Measurements from ENCODE around the gene PRKG2.
"Not testable (repeated sequence)": the region's sequence is repeated elsewhere in the genome, so short reads cannot be mapped to it uniquely, and the experiment has no call there.

Gene PRKG2

GRCh38 chr4:81165861-81166430, 49.1 kb downstream of the PRKG2 start:
- ChIA-PET CTCF (no interaction called here), POLR2A (no interaction called here)
- TF ChIP-seq CTCF (IDR thresholded peaks at IDR 0.05; ENCODE audit: control extremely low read depth, extremely low read depth, low read depth, missing control alignments), result no peak
- no peak for DNase-seq (ENCODE audit: extremely low spot score)

GRCh38 chr4:81164623-81165416, 50.2 kb downstream of the PRKG2 start:
- ChIA-PET POLR2A (no interaction called here), CTCF (no interaction called here)
- no peak for DNase-seq (ENCODE audit: extremely low spot score)
- TF ChIP-seq CTCF (IDR thresholded peaks at IDR 0.05; ENCODE audit: control extremely low read depth, extremely low read depth, low read depth, missing control alignments), result no peak

- no peak for TF ChIP-seq CTCF (IDR thresholded peaks at IDR 0.05; ENCODE audit: control extremely low read depth, extremely low read depth, low read depth, missing control alignments)
- ChIA-PET CTCF (no interaction called here), POLR2A (no interaction called here)
- DNase-seq (ENCODE audit: extremely low spot score), result no peak
These were observed 50.9 kb downstream of the PRKG2 start for GRCh38 chr4:81164126-81164525.

GRCh38 chr4:81162752-81163458, 52.1 kb downstream of the PRKG2 start:
- no peak for DNase-seq (ENCODE audit: extremely low spot score)
- no peak for TF ChIP-seq CTCF (IDR thresholded peaks at IDR 0.05; ENCODE audit: control extremely low read depth, extremely low read depth, low read depth, missing control alignments)
- ChIA-PET POLR2A (no interaction called here), CTCF (interaction anchor here (1.0 kb wide), 1 partner anchor 41 kb away, joined by 3 read pairs; no protein-coding TSS in a partner anchor)

- DNase-seq (ENCODE audit: extremely low spot score); CTCF ChIA-PET: not testable (repeated sequence)
- POLR2A ChIA-PET, result interaction anchor here (0.7 kb wide), 1 partner anchor 14 kb away, joined by 3 read pairs; no protein-coding TSS in a partner anchor
These were observed 61.2 kb downstream of the PRKG2 start for GRCh38 chr4:81153714-81154323.

GRCh38 chr4:81152839-81153713, 61.9 kb downstream of the PRKG2 start:
- ChIA-PET CTCF (no interaction called here), POLR2A (interaction anchor here (0.7 kb wide), 1 partner anchor 15 kb away, joined by 3 read pairs; no protein-coding TSS in a partner anchor)
- TF ChIP-seq CTCF (IDR thresholded peaks at IDR 0.05; ENCODE audit: control extremely low read depth, extremely low read depth, low read depth, missing control alignments), result no peak
- DNase-seq (ENCODE audit: extremely low spot score), result no peak
